SK-N-MC (cell line): Measurements from ENCODE around the gene HAGHL.

ENCODE experiments used
- EZH2 ChIP-seq: fragments of 200-600 bp; sonication (generic); IDR thresholded peaks from one replicate; pipeline ENCODE4 v1.6.1; 2017; ENCODE audit warnings: antibody characterized with exemption
- POLR2AphosphoS5 ChIP-seq: IDR thresholded peaks from 2 replicates; pipeline ENCODE4 v1.6.1; 2012; ENCODE audit warnings: mild to moderate bottlenecking, low read depth, low read length, borderline replicate concordance

DNA sequence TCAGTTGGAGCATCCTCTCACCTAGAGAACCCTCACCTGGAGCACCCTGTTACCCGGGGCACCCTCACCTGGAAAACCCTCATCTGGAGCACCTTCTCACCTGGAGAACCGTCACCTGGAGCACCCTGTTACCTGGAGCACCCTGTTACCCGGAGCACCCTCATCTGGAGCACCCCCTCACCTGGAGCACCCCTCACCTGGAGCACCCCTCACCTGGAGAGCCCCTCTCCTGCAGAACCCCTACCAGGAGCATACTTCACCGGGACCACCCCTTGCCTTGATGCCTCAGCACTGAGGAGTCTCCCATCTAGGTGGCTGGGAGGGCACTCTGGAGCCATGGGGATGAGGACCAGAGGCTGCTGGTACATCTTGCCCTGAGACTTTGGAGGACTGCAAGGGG, 17.9 kb upstream of the HAGHL start:
- TF ChIP-seq EZH2 = no peak
- TF ChIP-seq POLR2AphosphoS5 = no peak
